GM12892 (cell line): Measurements from ENCODE around the gene TEX30.

Experiments
- DNase-seq: peaks from one replicate; pipeline ENCODE4 v3.0.0; 2011; ENCODE audit not compliant: insufficient read length
- FAIRE-seq: peaks from 2 replicates; lab custom pipeline; 2011; peaks lifted over from hg19 to GRCh38; lab: Jason Lieb, UNC
- POLR2A ChIP-seq: IDR thresholded peaks from 2 replicates; pipeline ENCODE4 v1.6.1; 2011; ENCODE audit warnings: low read depth, low read length, control low read depth
- POLR2AphosphoS5 ChIP-seq: IDR thresholded peaks from 2 replicates; pipeline ENCODE4 v1.6.1; 2011; ENCODE audit warnings: low read depth, low read length, control low read depth
- TAF1 ChIP-seq: IDR thresholded peaks from 2 replicates; pipeline ENCODE4 v1.6.1; 2011; ENCODE audit warnings: low read depth, mild to moderate bottlenecking, control low read depth, low read length, borderline replicate concordance

TEX30 gene

DNA sequence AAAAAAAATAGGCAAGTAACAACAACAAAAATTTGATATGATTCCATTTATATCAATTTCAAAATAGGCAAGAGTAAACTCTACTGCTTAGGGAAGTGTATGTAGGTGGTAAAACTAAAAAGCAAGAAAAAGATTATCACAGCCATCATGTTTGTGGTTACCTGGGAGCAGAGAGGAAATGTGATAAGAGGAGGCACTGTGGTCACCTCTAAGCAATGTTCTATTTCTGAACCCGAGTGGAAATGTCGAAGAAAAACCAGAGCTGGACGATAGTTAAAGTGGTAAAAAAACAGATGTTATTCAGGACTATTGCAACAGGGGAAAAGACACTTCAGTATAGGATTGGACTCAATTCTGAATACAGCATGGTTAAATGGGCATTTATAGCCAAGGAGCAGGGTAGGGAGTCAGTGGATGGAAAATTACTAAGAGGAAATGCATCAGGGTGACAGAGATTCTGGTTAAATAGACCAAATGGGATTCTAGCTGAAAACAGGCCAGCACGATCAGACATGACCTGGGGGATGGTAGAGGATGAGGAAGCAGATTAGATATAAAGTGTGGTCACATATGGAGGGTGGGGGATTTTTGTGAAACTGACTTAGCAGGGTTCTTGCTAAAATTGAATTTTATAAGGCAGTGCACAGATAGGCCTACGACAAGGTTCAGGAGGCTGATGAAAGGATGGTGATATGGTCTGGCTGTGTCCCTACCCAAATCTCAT lies 6.0 kb upstream of the TEX30 start:
- TF ChIP-seq POLR2AphosphoS5 = no peak
- no peak for TF ChIP-seq POLR2A
- TF ChIP-seq TAF1 = no peak
- peak; percentile 63 for FAIRE-seq
- DNase-seq = no peak

- DNase-seq (no peak), FAIRE-seq (no peak)
- TF ChIP-seq POLR2AphosphoS5 = no peak
- no peak for TF ChIP-seq TAF1
- no peak for TF ChIP-seq POLR2A
These were observed 4.2 kb upstream of the TEX30 start for GRCh38 chr13:102777736-102778135.

- TF ChIP-seq POLR2AphosphoS5 = no peak
- no peak for TF ChIP-seq TAF1
- no peak for TF ChIP-seq POLR2A
- FAIRE-seq = no peak
- no peak for DNase-seq
These were observed 2.7 kb upstream of the TEX30 start for GRCh38 chr13:102776271-102776670.

GRCh38 chr13:102774591-102775520 lies 1.3 kb upstream of the TEX30 start:
- DNase-seq = no peak
- TF ChIP-seq POLR2AphosphoS5 = no peak
- no peak for TF ChIP-seq POLR2A
- TF ChIP-seq TAF1 = no peak
- FAIRE-seq = no peak

GRCh38 chr13:102774214-102774568 lies 605 bp upstream of the TEX30 start:
- TF ChIP-seq TAF1 (no peak), POLR2A (no peak), POLR2AphosphoS5 (no peak)
- no peak for DNase-seq
- FAIRE-seq = peak; percentile 21

- FAIRE-seq (no peak), DNase-seq (no peak)
- TF ChIP-seq POLR2AphosphoS5 = no peak
- TF ChIP-seq TAF1 = no peak
- no peak for TF ChIP-seq POLR2A
These were observed 1.6 kb downstream of the TEX30 start for GRCh38 chr13:102772042-102772425.

GRCh38 chr13:102771298-102772041 lies 2.1 kb downstream of the TEX30 start:
- no peak for DNase-seq
- peak; percentile 30 for FAIRE-seq
- no peak for TF ChIP-seq TAF1
- no peak for TF ChIP-seq POLR2AphosphoS5
- no peak for TF ChIP-seq POLR2A

- FAIRE-seq = peak; percentile 36
These were observed 3.2 kb downstream of the TEX30 start for GRCh38 chr13:102770435-102770834.

DNA sequence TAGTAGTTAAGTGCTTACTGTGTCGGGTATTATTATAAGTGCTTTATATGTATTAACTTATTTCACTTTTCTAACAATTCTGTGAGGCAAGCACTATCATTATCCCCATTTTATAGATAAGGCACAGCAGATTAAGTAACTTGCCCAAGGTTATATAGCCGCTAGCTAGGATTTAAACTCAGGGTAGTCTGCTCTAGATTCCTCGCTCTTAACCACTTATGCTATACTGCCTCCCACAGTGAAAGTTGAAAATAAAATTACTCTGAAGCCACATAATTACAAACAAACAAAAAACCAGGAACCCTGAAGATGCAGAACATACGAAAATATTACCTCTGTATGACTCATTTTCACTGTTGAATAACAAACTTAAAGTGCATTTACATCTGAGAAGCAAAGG lies 3.9 kb downstream of the TEX30 start:
- TF ChIP-seq POLR2A = no peak
- TF ChIP-seq TAF1 = no peak
- no peak for TF ChIP-seq POLR2AphosphoS5
- FAIRE-seq (no peak), DNase-seq (no peak)

More at GRCh38 chr13:102770435-102770834, 3.2 kb downstream of the TEX30 start:
- no peak for DNase-seq
- TF ChIP-seq POLR2AphosphoS5 (no peak), POLR2A (no peak), TAF1 (no peak)

DNA sequence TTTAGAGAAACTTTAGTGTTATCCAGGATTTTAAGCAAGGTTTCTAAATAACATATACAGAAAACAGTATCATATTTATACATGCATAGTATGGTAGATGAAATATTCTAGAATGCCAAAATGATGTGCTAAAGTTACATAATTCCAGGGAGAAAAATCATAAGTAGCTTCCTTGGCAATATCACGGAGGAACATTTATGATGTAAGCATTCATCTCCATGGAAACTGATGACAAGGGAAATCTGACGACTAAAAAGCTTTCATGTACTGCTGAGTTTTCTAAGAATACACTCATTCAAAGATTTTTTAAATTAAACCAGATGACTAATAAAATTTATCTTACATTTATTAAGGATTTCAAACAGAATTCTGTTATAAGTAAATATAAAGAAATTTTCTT lies 4.7 kb downstream of the TEX30 start:
- FAIRE-seq (no peak), DNase-seq (no peak)
- TF ChIP-seq TAF1 = no peak
- TF ChIP-seq POLR2A = no peak
- TF ChIP-seq POLR2AphosphoS5 = no peak

- FAIRE-seq = no peak
- no peak for DNase-seq
These were observed 9.8 kb downstream of the TEX30 start for GRCh38 chr13:102763741-102764140.

More at GRCh38 chr13:102763741-102764140, 9.8 kb downstream of the TEX30 start:
- TF ChIP-seq TAF1 (no peak), POLR2AphosphoS5 (no peak), POLR2A (no peak)
